GM19035 (cell line): ENCODE measurements around the gene RRP15.
"Not testable (repeated sequence)": the region's sequence is repeated elsewhere in the genome, so short reads cannot be mapped to it uniquely, and the experiment has no call there.

Experiments
- ATAC-seq: cut with Tn5 transposase; IDR thresholded peaks from one replicate; pipeline ENCODE4 v1.9.1; 2021; ENCODE audit not compliant: unreplicated experiment

Gene RRP15

DNA sequence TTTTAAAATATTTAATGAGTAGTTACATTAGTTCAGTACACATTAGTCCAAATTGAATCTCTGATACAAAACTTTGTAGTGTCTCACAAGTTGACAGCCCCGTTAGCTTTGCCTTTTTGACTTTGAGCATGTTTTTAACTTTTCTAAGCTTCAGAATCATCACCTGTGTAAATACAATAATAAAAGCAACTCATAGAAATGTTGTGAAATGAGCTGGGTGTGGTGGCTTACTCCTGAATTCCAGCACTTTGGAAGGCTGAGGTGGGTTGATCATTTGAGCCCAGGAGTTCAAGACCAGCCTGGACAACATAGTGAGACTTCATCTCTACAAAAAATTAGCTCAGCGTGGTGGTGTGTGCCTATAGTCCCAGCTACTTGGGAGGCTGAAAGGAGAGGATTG lies 11.1 kb downstream of the RRP15 start:
- ATAC-seq: no peak

DNA sequence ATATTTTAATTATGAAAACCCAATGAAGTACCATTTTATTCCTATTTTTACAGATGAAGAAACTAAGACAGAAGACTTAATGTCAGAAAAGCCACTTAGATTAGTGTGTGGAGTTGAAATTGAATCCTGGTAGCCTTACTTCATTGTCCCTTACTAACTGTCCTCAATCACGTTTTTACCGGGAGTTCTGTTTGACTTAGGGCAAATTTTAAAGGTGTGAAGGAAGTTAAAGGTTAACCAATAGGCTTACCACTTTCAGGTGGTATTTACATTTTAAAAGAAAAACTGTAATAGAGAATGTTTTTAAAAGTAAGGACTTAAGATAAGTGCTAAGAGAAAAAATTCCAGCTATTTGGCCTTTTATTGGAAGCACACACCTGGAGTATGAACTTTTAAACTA lies 12.4 kb downstream of the RRP15 start:
- no peak for ATAC-seq

- no peak for ATAC-seq
These were observed 12.8 kb downstream of the RRP15 start for GRCh38 chr1:218297867-218298266.

- no peak for ATAC-seq
These were observed 13.3 kb downstream of the RRP15 start for GRCh38 chr1:218298398-218298797.

- no peak for ATAC-seq
These were observed 14.3 kb downstream of the RRP15 start for GRCh38 chr1:218299416-218299815.

DNA sequence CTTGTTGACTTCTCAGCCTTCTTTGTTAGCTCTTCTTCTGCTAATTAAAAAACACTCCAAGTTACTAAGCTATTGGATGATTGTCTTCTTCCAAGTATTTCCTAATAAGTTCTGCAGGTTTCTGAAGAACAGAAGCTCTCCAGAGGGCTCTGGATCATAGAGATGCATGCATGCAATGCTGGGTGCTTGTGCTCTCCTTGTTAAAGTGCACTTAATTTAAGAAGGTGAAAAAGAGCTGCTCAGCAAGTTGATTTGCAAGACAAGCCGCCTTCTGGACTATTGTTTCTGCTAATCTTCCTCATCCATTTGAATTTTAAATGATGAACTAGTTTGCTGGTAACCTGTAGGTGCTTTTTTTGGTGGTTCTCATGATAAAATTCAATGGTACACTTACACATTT lies 16.1 kb downstream of the RRP15 start:
- no peak for ATAC-seq

GRCh38 chr1:218302155-218302554 lies 17.1 kb downstream of the RRP15 start:
- ATAC-seq: no peak

GRCh38 chr1:218303176-218303879 lies 18.2 kb downstream of the RRP15 start:
- no peak for ATAC-seq

DNA sequence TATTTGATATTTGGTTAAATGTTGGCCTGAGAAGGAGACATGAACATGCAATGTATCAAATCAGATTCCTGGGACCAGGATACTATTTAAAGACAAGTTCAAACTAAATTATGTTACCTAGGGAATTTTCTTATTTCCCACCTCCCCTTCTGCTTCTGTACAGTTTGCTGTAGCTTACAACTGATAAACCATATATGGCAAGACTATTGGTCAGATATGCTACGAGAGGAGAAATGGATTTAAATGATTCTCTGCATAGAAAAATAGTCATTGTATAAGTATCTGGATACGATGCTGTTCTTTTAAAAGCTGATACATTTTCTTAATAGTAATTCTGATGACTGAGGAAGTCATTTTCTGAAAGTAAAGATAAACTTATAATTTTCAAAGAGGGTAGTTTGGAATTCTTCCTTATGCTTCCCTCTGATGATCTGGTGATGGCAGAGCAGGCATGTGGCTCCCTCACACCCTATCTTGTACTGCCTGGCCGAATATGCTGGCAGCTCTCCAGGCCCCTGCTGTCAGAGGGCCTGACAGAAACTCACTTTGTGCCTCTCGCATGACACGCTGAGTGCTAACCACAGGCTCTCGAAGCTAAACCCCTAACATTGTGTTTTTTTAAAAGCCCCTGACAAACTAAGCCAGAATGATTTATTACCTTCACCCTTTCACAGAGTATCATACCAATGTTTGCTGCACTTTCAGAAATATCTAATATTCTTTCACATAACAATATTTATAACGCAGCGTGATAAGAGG lies 19.4 kb downstream of the RRP15 start:
- ATAC-seq: no peak

GRCh38 chr1:218305472-218306064 lies 20.5 kb downstream of the RRP15 start:
- ATAC-seq: no peak

DNA sequence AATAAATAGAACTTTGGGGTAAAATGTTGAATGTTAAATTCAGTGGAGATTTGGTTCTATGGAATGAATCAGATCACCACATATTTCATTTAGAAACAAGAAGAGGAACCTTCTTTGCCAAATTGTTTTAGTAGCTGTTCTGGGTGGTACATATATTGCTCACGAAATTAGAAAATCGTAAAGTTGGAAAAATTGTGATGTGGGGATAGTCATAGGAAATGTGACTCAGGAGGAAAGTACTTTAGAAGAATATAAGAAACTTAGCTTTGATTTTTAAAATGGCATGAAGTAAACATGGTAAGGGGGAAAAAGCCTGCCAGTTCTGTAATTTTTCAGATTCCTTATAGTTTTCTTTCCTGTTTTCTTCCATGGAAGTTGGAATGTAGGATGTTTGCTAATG lies 27.4 kb downstream of the RRP15 start:
- no peak for ATAC-seq

DNA sequence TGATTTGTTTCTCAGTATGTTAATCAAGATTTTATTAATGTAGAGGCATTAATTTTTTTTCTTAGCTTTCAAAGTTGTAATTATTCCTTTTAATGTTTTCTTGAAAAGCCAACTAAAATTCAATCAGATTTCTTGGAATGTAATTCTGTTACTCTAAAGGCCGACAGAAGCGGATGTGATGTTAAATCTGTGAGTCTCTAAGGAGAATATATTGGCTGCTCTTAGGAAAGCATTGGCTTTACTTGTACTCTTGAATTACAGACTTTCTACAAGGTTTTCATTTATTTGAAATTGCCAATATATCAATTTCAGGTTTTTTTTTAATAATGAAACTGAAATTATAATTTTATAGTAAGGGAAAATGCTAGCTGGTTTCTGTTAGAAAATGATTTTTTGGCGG lies 29.2 kb downstream of the RRP15 start:
- no peak for ATAC-seq

- no peak for ATAC-seq
These were observed 30.5 kb downstream of the RRP15 start for GRCh38 chr1:218315638-218316037.

DNA sequence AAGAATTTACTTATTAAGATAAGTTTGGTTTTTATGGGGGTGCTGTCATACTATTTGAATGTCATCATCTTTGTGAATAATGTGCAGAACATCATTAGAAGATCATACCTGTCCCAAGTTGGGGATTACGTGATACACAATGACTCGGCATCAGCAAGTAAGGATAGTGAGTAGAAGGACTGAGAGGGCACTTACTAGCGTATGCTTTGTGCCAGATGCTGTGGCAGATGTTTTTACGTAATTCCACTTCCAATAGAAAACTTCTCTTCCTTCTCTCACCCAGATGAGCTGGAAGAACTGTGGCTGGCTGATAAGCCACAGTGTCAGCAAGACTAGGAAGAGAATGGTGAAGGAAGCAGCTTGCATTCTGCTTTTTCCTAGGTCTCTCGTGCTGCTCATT lies 32.0 kb downstream of the RRP15 start:
- ATAC-seq: no peak

- not testable (repeated sequence) for ATAC-seq
These were observed 35.1 kb downstream of the RRP15 start for GRCh38 chr1:218320182-218320581.

- no peak for ATAC-seq
These were observed 37.7 kb downstream of the RRP15 start for GRCh38 chr1:218322762-218323161.

- no peak for ATAC-seq
These were observed 38.6 kb downstream of the RRP15 start for GRCh38 chr1:218323568-218324225.

GRCh38 chr1:218324226-218324580 lies 39.1 kb downstream of the RRP15 start:
- ATAC-seq: no peak

DNA sequence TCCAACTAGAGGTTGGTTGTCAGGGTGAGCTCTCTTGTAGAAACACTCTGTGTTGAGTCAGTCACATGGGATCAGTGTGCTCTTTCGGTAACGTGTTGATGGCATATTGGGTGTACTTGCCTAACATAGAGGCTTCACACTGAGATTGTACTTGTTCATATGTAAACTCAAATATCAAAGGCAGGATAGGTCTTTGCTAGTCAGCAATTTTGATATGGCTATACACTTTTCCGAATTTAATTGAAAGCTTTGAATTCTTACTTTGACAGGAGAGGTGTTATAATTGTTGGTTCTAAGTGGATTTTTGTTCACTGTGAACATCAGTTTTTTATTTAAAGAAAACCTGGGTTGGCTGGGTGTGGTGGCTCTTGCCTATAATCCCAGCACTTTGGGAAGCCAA lies 43.7 kb downstream of the RRP15 start:
- no peak for ATAC-seq

- ATAC-seq: peak; percentile 70
These were observed 45.0 kb downstream of the RRP15 start for GRCh38 chr1:218330043-218330623.

GRCh38 chr1:218332416-218332815 lies 47.3 kb downstream of the RRP15 start:
- ATAC-seq: no peak
